ENCODE measurements around the gene TNFRSF1A. TPM values are rescaled to one million over a fixed set of nuclear protein-coding genes. Genes with fewer than 3 reads are reported as not detected.

Gene TNFRSF1A
- total RNA-seq, 1 donor: 217 TPM

GRCh38 chr12:6281081-6281809 is 60.6 kb downstream of the TNFRSF1A start:
- DNase-seq (ENCODE audit: low read depth in 2 of 3, low spot score in 2 of 3): no peak

- no peak for DNase-seq (ENCODE audit: low read depth in 2 of 3, low spot score in 2 of 3)
Observed at GRCh38 chr12:6280672-6281071, 61.2 kb downstream of the TNFRSF1A start.

GRCh38 chr12:6280053-6280469 is 61.8 kb downstream of the TNFRSF1A start:
- DNase-seq (ENCODE audit: low read depth in 2 of 3, low spot score in 2 of 3): no peak

DNA sequence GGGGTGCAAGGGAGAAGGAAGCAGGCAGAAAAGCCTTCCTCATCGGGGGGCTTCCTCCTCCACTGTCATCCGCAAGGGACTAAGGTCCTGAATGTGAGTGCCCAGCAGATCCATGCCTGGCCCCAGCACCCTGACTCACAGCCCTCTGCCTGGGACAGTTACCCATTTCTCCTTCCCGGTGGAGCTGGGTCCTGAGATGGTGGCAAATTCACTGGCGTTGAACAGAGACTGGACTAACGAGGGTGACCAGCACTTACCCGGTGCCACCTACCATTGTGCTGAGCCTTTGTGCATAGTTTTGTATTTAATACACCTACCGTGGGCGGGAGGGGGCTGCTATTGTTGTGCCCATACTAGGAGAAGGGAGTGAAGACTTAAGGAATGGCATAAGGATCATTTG is 62.2 kb downstream of the TNFRSF1A start:
- DNase-seq (ENCODE audit: low read depth in 2 of 3, low spot score in 2 of 3): no peak

DNA sequence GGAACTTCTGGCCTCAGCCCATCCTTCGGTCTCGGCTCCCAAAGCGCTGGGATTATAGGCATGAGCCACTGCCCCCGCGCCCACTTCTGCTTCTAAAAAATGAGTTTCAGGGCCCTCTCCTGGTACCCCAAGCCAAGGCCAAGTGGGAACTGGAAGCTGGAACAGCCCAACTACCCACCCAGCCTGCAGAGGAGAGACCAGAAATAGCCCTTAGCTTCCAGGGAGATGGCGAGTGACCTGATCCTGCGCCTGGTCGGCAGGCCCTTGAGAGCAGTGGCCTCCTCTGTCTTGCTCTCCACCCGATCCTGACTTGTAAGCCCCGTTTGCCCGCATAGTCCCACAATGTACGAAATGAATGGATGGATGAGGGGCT is 62.6 kb downstream of the TNFRSF1A start:
- DNase-seq (ENCODE audit: low read depth in 2 of 3, low spot score in 2 of 3): no peak

Small RNA genes within 50 kb of the gene (small RNA-seq; reads per million reads assigned to genes)
- gene RN7SL391P: not detected

Other genes with a start within 250 kb of the TNFRSF1A start
- 13.5 TPM for gene VWF, start 217.4 kb downstream of the TNFRSF1A start, total RNA-seq
- 70.0 TPM for gene CD9, start 141.7 kb downstream of the TNFRSF1A start, total RNA-seq
- 13.7 TPM for gene PLEKHG6, start 31.4 kb downstream of the TNFRSF1A start, total RNA-seq
- gene SCNN1A, start 33.5 kb upstream of the TNFRSF1A start, total RNA-seq: 0.81 TPM
- gene LTBR, start 42.1 kb upstream of the TNFRSF1A start, total RNA-seq: 60.6 TPM
- gene CD27, start 102.9 kb upstream of the TNFRSF1A start, total RNA-seq: 1.1 TPM
- 114 TPM for gene TAPBPL, start 110.0 kb upstream of the TNFRSF1A start, total RNA-seq
- gene VAMP1, start 128.6 kb upstream of the TNFRSF1A start, total RNA-seq: 11.8 TPM
- 29.1 TPM for gene MRPL51, start 151.2 kb upstream of the TNFRSF1A start, total RNA-seq
- gene NCAPD2, start 152.0 kb upstream of the TNFRSF1A start, total RNA-seq: 41.5 TPM
- 7,142 TPM for gene GAPDH, start 192.4 kb upstream of the TNFRSF1A start, total RNA-seq
- gene IFFO1, start 214.0 kb upstream of the TNFRSF1A start, total RNA-seq: 13.5 TPM
- gene NOP2, start 226.2 kb upstream of the TNFRSF1A start, total RNA-seq: 39.9 TPM